ENCODE data around the gene PTGES3L. TPM values are rescaled to one million over a fixed set of nuclear protein-coding genes. Genes with fewer than 3 reads are reported as not detected.
A peak's percentile ranks its signal among the peaks of the same experiment; 100 is the strongest.

PTGES3L gene
- polyA plus RNA-seq (ENCODE audit: insufficient read length) = 69.1 TPM

GRCh38 chr17:42979511-42980273 is at the start of gene PTGES3L:
Gene PTGES3L (minus strand): TSS chr17:42980080. CDS start chr17:42980053, 27 bp downstream.
- peak; percentile 28 for DNase-seq

GRCh38 chr17:43028221-43028861 is 48.5 kb upstream of the PTGES3L start:
- DNase-seq = no peak

- no peak for DNase-seq
These were observed 47.5 kb upstream of the PTGES3L start for GRCh38 chr17:43027091-43028032.

- no peak for DNase-seq
These were observed 46.7 kb upstream of the PTGES3L start for GRCh38 chr17:43026595-43026994.

DNA sequence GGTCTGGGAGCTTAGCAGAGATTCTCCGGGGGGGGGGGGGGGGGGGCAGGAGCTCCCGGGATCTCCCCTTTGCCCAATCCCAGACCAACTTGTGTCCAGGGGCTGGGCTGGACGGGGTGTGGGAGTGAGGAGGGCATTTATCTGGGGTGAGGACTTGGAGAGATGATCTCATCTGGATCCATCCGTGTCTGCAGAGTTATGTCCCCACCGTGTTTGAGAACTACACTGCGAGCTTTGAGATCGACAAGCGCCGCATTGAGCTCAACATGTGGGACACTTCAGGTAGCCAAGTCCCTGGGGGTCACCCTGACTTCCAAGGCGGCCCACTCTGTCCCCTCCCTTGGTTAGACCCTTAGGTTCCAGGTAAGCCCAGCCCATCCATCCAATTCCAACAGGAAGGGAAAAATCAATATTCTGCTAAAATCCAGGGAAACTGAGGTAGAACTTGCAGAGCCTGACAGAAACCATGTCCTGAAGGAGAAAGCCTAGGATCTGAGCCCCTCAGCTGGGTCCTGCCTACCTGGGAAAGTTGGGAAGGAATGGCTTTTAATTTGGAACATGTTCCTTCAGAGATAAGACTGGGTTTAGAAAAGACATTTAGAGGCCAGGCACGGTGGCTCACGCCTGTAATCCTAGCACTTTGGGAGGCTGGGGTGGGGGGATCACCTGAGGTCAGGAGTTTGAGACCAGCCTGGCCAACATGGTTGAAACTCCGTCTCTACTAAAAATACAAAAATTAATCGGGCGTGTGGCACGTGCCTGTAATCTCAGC is 46.1 kb upstream of the PTGES3L start:
- DNase-seq = no peak

- no peak for DNase-seq
These were observed 45.4 kb upstream of the PTGES3L start for GRCh38 chr17:43025290-43025657.

DNA sequence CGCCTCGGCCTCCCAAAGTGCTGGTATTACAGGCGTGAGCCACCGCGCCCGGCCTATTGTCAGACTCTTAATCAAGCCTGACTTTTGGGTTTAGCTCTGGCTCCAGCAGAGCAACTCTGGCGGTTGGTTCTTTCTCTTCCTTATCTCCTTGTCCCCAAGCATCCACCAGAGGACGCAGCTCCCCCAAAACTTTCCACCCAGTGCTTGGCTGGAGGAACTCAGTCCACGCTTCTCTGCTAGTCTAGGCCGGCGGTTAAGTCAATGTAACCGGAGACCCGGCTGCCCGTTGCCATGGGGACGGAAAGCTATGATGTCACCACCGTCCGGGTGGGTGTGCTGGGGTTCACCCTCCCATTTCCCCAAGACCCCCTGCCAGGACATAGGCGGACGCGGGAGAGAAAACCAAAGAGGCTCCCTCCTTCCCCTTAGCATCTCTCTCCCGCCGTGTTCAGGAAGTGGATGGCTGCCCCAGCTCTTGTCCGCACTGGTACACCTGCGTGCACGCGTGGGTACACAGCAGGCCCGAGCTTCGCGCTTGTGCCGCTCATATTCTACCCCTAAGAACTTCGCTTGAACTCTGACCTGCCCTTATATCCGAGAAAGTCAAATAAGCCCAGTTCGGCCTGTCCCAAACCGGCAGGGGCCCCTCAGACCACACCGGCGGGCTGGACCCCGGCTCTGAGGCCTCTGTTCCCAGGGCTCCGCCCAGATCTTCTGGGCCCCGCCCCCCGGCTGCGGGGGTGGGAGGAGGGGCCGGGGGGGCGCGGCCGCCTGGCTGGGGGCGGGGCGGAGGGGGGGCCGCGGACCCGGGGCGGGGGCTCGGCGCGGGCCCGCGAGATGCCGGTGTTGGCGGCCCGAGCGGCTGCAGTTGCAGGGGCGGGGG is 44.8 kb upstream of the PTGES3L start, which contains the start of gene RND2:
TSS of gene RND2 (plus strand) at position 825 of the 883 bp plus-strand sequence. CDS start 117 bp downstream, outside the sequence.
- peak; percentile 92 for DNase-seq

DNA sequence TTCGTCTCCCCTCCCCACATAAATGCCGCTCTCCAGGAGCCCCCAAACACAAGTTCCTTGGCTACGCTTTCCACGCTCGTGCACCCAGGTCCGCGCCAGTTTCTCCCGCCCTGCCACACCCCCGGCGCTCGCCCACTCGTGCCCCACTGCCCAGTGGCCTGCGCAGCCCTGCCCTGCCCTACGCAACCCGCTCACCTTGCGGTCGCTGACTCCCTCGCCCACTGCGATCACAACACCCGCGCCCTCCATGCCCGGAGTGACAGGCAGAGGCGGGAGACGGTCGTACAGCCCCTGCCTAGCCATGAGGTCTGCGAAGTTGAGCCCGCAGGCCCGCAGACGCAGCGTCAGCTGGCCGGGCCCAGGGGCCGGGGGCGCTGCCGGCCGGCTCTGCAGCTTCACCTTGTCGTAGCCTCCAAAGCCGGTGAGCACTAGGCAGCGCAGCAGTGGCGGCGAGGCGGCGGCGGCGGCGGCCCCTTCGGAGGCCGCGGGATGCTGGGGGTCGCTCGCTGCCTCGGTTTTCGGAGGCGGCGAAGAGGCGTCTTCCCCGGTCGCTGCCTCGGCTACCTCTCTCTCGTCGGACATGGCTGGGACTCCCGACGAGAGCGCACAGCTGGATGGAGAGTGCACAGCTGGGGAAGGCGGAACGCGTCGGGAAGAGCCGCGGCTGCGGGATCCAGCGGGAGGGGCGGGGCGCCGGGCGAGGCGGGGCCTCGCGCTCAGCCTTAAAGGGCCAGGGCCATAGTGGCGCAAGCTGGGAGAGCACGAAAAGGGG is 42.0 kb upstream of the PTGES3L start, which contains the start of gene VAT1:
TSS of gene VAT1 (minus strand) at position 645 of the 772 bp plus-strand sequence. CDS start at position 582, 63 bp downstream.
- peak; percentile 91 for DNase-seq

GRCh38 chr17:43020789-43021740 is 41.2 kb upstream of the PTGES3L start:
- peak; percentile 70 for DNase-seq

DNA sequence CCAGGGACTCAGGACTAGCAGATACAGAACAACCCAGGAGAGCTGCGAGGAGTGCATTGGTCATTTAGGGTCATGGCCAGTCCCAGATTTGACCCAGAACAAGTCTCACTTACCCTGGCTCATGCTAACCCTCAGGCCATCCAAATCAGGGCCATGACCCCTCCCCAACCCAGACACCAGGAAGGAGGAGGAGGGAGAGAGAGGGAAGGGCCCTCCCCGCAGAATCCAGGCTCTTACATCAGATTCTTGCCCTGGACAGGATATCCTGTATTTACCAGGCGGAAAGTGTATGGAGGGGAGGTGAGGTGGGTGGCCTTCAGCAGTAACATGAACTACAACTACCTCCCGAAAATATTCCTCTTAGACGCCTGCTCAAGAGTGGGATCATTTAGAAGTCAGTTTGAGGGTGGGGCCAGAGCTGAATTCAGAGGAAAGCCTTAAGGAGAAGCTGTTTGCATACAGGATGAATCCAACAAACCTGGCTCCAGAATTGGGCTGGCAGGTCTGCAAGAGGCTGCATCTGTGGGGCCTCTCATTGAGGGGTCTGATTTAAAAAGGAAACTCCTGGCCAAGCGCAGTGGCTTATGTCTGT is 40.2 kb upstream of the PTGES3L start:
- DNase-seq = peak; percentile 45

GRCh38 chr17:43019418-43019817 is 39.5 kb upstream of the PTGES3L start:
- DNase-seq = no peak

- no peak for DNase-seq
These were observed 39.1 kb upstream of the PTGES3L start for GRCh38 chr17:43018932-43019331.

DNA sequence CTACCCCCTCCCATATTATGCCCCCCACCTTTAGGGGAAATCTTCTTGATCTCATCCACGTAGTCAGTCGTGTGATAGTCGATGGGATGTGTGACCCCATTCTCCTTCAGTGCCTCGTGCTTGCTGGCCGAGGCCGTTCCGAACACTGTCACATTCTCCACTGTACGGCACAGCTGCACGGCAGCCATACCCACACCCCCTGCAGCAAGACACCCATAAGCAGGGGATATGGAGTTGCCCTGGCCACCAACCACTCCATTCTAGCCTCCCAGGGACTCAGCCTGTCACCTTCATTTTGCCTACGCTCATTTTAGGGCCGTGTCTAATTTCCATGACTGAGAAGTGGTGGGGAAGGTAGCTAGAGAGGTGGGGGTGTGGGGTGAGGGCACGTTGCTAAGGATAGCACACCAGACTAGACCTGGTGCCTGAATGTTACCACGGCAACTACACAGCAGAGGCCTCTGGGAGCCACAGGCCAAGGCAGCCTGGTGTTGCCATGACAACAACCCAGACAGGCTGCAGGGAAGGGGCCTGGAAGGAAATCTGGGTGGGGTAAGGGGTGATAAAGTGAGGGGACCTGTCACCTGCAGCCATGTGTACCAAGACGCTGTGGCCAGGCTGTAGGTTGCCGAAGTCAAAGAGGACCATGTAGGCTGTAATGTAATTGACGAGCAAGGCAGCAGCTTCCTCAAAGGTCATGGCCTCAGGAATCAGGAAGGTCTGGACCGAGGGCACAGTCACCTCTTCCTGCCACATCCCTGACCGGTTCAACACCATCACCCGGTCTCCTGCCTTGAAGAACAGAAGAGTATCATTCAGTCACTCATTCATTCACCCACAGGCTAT is 38.4 kb upstream of the PTGES3L start:
- no peak for DNase-seq

GRCh38 chr17:43016216-43016615 is 36.3 kb upstream of the PTGES3L start:
- no peak for DNase-seq

GRCh38 chr17:43015579-43015978 is 35.7 kb upstream of the PTGES3L start:
- no peak for DNase-seq

GRCh38 chr17:43014649-43015542 is 35.0 kb upstream of the PTGES3L start:
- no peak for DNase-seq

Measured in hindlimb muscle (tissue), 1 donor.